DND-41 (cell line): ENCODE data around the gene LGR4.

Source experiments
- ATAC-seq: fragments of 200-7000 bp; cut with Tn5 transposase; 3 replicates; pipeline ENCODE4 v1.9.1; 2021; ENCODE audit warnings: low read depth; ENCODE audit not compliant: insufficient read depth
- DNase-seq: peaks from one replicate; pipeline ENCODE4 v3.0.0-alpha.2; 2020
- H2AFZ ChIP-seq: 2 replicates; pipeline ENCODE4 v1.6.0; 2012; ENCODE audit warnings: low read depth, low read length
- H3K27ac ChIP-seq: 2 replicates; pipeline ENCODE4 v1.5.1; 2012; ENCODE audit warnings: low read length, inconsistent platforms
- H3K27me3 ChIP-seq: fragments of 200-600 bp; sonication (generic); 2 replicates; pipeline ENCODE4 v1.6.0; 2012; ENCODE audit warnings: low read length, mild to moderate bottlenecking, inconsistent platforms; ENCODE audit not compliant: insufficient read depth, poor library complexity
- H3K36me3 ChIP-seq: 2 replicates; pipeline ENCODE4 v1.5.1; 2012; ENCODE audit warnings: low read length, inconsistent platforms; ENCODE audit not compliant: insufficient read depth
- H3K4me1 ChIP-seq: 2 replicates; pipeline ENCODE4 v1.5.1; 2012; ENCODE audit warnings: mild to moderate bottlenecking, low read length; ENCODE audit not compliant: insufficient read depth
- H3K4me2 ChIP-seq: 2 replicates; pipeline ENCODE4 v1.6.0; 2012; ENCODE audit warnings: mild to moderate bottlenecking, moderate library complexity, low read length, inconsistent platforms; ENCODE audit not compliant: insufficient read depth
- H3K4me3 ChIP-seq, 2 experiments: fragments of 200-600 bp in 1 of 2; shearing (Covaris generic) in 1 of 2; 2 replicates each; pipeline ENCODE4 v1.5.1; 2012 to 2016; ENCODE audit warnings: inconsistent platforms in 2 of 2, low read length in 2 of 2, mild to moderate bottlenecking in 2 of 2, low read depth in 1 of 2, moderate library complexity in 1 of 2
- H3K79me2 ChIP-seq: 2 replicates; pipeline ENCODE4 v1.6.0; 2012; ENCODE audit warnings: low read length, inconsistent platforms; ENCODE audit not compliant: insufficient read depth
- H3K9ac ChIP-seq: 2 replicates; pipeline ENCODE4 v1.6.0; 2012; ENCODE audit warnings: low read depth, mild to moderate bottlenecking, inconsistent platforms, low read length, moderate library complexity
- H3K9me3 ChIP-seq: 2 replicates; pipeline ENCODE4 v1.5.1; 2012; ENCODE audit warnings: low read length, moderate library complexity, mild to moderate bottlenecking, inconsistent platforms; ENCODE audit not compliant: insufficient read depth, severe bottlenecking
- H4K20me1 ChIP-seq: 2 replicates; pipeline ENCODE4 v1.6.0; 2012; ENCODE audit warnings: low read length; ENCODE audit not compliant: insufficient read depth
- EZH2 ChIP-seq: IDR thresholded peaks from 3 replicates; pipeline ENCODE4 v1.6.1; 2012; ENCODE audit warnings: borderline replicate concordance, low read depth, mild to moderate bottlenecking, moderate library complexity, low read length, inconsistent platforms; ENCODE audit not compliant: severe bottlenecking
- TF ChIP-seq, protein P1 (sequence below): IDR thresholded peaks from 2 replicates; pipeline ENCODE4 v1.5.1; 2012; ENCODE audit warnings: borderline replicate concordance, low read length, moderate library complexity, mild to moderate bottlenecking; ENCODE audit not compliant: poor library complexity, severe bottlenecking; ENCODE audit errors: extremely low read depth

The LGR4 gene

DNA sequence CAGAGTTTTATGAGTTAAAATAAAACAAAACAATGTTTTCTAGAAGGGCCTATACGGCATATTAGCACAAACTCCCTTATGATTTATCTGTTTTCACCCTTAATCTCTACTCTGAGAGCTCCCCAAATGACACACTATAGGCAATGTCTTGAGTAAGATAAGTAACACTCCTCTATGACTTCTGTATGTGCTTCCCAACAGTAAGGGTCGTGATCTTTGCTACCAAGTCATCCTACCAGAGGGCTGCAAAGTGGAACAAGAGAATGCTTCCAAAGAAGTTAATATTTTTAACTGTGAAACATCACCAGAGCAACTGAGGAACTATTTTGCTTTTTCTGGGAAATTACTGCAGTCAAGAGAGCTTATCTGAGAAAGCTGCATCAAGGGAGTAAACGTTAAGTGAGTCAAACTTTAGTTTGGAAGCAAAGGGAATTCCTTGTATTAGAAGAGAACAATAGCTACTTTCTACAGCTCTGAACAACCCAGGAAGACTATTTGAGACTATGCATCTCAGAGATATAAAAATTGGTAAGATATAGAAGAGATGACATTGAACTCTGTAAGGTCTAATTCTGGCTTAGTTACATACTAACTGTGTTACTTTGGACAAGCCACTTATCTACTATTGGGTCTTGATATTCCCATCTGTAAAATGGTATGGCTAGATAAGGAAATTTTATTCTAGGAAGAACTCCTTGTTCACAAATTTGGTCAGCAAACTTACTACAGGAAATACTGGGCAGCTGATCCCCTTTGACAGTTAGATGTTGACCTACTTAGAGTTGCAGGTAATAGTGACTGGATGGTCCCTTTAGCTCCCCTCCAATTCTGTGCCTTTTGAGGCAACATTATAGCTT, 65.9 kb downstream of the LGR4 start:
- Histone ChIP-seq H3K79me2 (no peaks in the 10 kb centered on the region), H3K9ac (no peak overlapping the region), H3K9me3 (no peaks in the 10 kb centered on the region), H3K27me3 (no peaks in the 10 kb centered on the region), H3K4me1 (no peaks in the 10 kb centered on the region), H2AFZ (no peak overlapping the region), H3K36me3 (no peaks in the 10 kb centered on the region), H3K27ac (no peak overlapping the region), H4K20me1 (no peaks in the 10 kb centered on the region), H3K4me2 (no peak overlapping the region), H3K4me3 (no peak overlapping the region)
- DNase-seq = no peak
- TF ChIP-seq EZH2 = no peak
- no peak for ATAC-seq

DNA sequence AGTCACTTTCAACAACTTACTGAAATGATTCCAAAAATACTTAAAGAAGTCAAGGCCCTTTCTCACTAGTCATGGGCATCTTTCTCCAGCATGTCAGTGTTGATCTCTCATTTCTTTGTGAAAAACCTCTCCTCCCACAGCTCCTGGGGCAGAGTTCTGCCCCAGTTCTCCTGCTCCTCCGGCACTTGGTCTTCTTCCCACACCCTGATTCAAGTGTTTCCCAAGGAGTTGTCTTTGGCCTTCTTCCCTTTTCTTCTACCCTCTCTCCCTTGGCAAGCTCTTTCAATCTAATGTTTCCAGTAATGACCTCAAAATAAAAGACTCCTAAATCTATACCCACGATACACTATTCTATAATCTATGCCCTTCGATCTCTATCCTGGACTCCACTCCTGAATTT, 67.5 kb downstream of the LGR4 start:
- H4K20me1 ChIP-seq = no peaks in the 10 kb centered on the region
- no peaks in the 10 kb centered on the region for H3K36me3 ChIP-seq
- no peaks in the 10 kb centered on the region for H3K27me3 ChIP-seq
- H2AFZ ChIP-seq = no peak overlapping the region
- no peak overlapping the region for H3K4me3 ChIP-seq
- no peak for ATAC-seq
- no peak overlapping the region for H3K9ac ChIP-seq
- no peaks in the 10 kb centered on the region for H3K4me1 ChIP-seq
- no peaks in the 10 kb centered on the region for H3K9me3 ChIP-seq
- DNase-seq = no peak
- H3K27ac ChIP-seq = no peak overlapping the region
- no peak overlapping the region for H3K4me2 ChIP-seq
- TF ChIP-seq EZH2 = no peak
- TF ChIP-seq, protein P1, sequence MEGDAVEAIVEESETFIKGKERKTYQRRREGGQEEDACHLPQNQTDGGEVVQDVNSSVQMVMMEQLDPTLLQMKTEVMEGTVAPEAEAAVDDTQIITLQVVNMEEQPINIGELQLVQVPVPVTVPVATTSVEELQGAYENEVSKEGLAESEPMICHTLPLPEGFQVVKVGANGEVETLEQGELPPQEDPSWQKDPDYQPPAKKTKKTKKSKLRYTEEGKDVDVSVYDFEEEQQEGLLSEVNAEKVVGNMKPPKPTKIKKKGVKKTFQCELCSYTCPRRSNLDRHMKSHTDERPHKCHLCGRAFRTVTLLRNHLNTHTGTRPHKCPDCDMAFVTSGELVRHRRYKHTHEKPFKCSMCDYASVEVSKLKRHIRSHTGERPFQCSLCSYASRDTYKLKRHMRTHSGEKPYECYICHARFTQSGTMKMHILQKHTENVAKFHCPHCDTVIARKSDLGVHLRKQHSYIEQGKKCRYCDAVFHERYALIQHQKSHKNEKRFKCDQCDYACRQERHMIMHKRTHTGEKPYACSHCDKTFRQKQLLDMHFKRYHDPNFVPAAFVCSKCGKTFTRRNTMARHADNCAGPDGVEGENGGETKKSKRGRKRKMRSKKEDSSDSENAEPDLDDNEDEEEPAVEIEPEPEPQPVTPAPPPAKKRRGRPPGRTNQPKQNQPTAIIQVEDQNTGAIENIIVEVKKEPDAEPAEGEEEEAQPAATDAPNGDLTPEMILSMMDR = no peak
- H3K79me2 ChIP-seq = no peaks in the 10 kb centered on the region

GRCh38 chr11:27404427-27404826, 68.2 kb downstream of the LGR4 start:
- Histone ChIP-seq H2AFZ (no peak overlapping the region), H3K9ac (no peak overlapping the region), H3K9me3 (no peaks in the 10 kb centered on the region), H3K27me3 (no peaks in the 10 kb centered on the region), H3K4me2 (no peak overlapping the region), H3K4me1 (no peaks in the 10 kb centered on the region), H4K20me1 (no peaks in the 10 kb centered on the region), H3K79me2 (no peaks in the 10 kb centered on the region), H3K36me3 (no peaks in the 10 kb centered on the region), H3K4me3 (no peak overlapping the region), H3K27ac (no peak overlapping the region)
- DNase-seq = no peak
- TF ChIP-seq EZH2 = no peak
- TF ChIP-seq, protein P1 = no peak
- ATAC-seq = no peak

GRCh38 chr11:27403195-27403594, 69.4 kb downstream of the LGR4 start:
- Histone ChIP-seq H3K4me2 (no peak overlapping the region), H4K20me1 (no peaks in the 10 kb centered on the region), H3K4me1 (no peaks in the 10 kb centered on the region), H3K79me2 (no peaks in the 10 kb centered on the region), H3K27me3 (no peaks in the 10 kb centered on the region), H3K9ac (no peak overlapping the region), H3K4me3 (no peak overlapping the region), H3K36me3 (no peaks in the 10 kb centered on the region), H2AFZ (no peak overlapping the region), H3K9me3 (no peaks in the 10 kb centered on the region), H3K27ac (no peak overlapping the region)
- no peak for ATAC-seq
- DNase-seq = no peak
- TF ChIP-seq, protein P1 = no peak
- no peak for TF ChIP-seq EZH2
